Lung microvascular endothelial cell (primary cell): ENCODE results near the gene TMPRSS15. TPM values are rescaled to one million over a fixed set of nuclear protein-coding genes. Genes with fewer than 3 reads are reported as not detected.

Experiments used
- DNase-seq, 2 donors: peaks; one replicate each; pipeline versions ENCODE4 v3.0.0 to v3.0.0-alpha.2; 2010; ENCODE audit warnings: low read depth in 2 of 2
- total RNA-seq: library from RNA; depleted of rRNA; stranded (reverse); fragments of >200 nt; gene quantifications from 2 replicates; pipeline ENCODE4 v1.2.1, GENCODE V29; 2014

The TMPRSS15 gene
- total RNA-seq, 1 donor from 2014 or later, result not detected

GRCh38 chr21:18245464-18245967 is 158.1 kb downstream of the TMPRSS15 start:
- peak in 1 of 2 donors; percentile 0 for DNase-seq

- no peak for DNase-seq
Measured at GRCh38 chr21:18244671-18245463, 158.7 kb downstream of the TMPRSS15 start, which contains the start of gene CHODL. CHODL (plus strand) TSS chr21:18244833; CDS start chr21:18245224, 391 bp downstream.

- no peak for DNase-seq
Measured at GRCh38 chr21:18235545-18235944, 168.0 kb downstream of the TMPRSS15 start.

GRCh38 chr21:18228060-18228739 is 175.4 kb downstream of the TMPRSS15 start:
- no peak for DNase-seq

- DNase-seq, result no peak
Measured at GRCh38 chr21:18222346-18222745, 181.2 kb downstream of the TMPRSS15 start.

GRCh38 chr21:18220498-18220897 is 183.1 kb downstream of the TMPRSS15 start:
- DNase-seq, result no peak

Other genes starting within 250 kb of the TMPRSS15 start
- under 0.01 TPM in 2 replicates for gene CHODL, start 159.0 kb downstream of the TMPRSS15 start, total RNA-seq